T-helper 2 cell treated with Interferon-gamma antibody and Interleukin-4, amounts not matched to agents 100 ng/mL and 5 ng/mL, for 36 hours (primary cell): ENCODE measurements around the gene RASSF6. TPM values are rescaled to one million over a fixed set of nuclear protein-coding genes. Genes with fewer than 3 reads are reported as not detected.
"Not testable (repeated sequence)": the region's sequence is repeated elsewhere in the genome, so short reads cannot be mapped to it uniquely, and the experiment has no call there.

Experiments
- intact Hi-C: fragments of 100-400 bp; cut with micrococcal nuclease; formaldehyde crosslinking; loops from one replicate; pipeline ENCODE4 v1.15.1; 2023
- total RNA-seq: library from RNA; stranded (reverse); gene quantifications from 2 replicates; pipeline ENCODE4 v1.2.3, GENCODE V29; 2022

Gene RASSF6, protein sequence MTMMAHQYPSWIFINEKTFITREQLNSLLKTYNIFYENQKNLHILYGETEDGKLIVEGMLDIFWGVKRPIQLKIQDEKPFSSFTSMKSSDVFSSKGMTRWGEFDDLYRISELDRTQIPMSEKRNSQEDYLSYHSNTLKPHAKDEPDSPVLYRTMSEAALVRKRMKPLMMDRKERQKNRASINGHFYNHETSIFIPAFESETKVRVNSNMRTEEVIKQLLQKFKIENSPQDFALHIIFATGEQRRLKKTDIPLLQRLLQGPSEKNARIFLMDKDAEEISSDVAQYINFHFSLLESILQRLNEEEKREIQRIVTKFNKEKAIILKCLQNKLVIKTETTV
- not detected in 2 replicates for total RNA-seq

DNA sequence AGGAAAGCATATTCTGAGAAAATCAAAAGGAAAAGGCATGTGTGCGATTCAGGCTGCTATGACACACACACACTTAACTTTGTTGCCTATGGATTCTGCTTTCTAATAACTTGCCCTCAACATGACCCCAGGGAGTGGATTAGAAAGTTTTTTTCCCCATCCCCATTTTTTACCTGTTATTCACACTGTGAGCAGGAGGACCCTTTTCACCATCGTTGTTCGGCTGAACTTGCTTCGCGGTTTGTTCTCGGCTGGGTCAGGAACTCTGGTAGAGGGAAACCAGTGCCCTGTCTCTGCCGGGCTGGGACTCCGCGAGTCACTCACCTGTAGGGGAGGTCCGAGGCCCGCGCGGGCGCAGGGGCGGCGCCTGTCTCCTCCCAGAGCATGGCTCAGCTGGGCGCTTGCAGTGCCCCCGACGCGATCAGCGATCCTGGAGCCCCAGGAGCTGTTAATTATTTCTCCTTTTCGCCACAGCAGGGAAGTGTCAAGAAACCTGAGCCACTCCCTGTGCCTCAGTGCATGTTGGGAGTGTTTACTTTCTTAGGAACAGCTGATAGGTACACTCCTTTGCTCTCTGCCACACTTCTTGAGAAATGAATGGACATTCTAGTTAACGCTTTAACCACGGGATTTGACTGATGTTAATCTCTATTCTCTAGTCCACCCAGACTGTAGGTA lies at the start of gene RASSF6:
Gene RASSF6, minus strand, starts transcription at position 322 of the 678 bp plus-strand sequence. CDS start 8,641 bp downstream, outside the sequence.
- intact Hi-C loops, result no loop called here

DNA sequence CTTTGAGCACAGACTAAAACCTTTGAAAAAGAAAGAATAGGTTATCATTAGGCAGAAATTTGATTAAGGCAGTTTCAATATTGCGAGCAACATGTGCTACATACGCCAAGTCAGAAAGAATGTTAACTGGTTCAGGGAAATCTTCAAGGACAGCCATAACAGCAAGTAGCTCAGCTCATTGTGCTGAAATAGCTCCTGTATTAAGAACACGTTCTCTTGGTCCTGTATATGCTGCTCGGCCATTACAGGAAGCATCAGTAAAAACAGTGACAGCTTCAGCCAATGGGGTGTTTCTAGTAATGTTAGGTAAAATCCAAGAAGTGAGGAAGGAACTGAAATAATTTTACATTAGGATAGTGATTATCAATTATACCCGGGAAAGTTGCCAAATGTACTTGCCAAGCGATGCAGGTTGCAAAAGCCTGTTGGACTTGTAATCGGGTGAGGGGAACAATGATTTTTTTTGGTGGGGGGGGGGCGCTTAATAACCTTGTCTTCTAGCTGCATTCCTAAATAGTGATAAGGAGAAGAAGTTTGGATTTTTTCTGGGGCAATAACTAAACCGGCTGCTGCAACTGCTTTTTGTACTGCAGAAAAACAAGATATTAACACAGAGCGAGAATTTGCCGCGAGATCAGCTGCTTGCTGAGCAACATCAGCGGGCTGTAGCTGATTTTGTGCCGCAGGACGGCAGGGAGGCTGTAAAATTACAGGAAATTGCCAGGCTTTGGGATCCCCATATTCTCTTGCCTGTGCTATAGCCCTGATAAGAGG lies 49.4 kb upstream of the RASSF6 start:
- intact Hi-C loops, result no loop called here

DNA sequence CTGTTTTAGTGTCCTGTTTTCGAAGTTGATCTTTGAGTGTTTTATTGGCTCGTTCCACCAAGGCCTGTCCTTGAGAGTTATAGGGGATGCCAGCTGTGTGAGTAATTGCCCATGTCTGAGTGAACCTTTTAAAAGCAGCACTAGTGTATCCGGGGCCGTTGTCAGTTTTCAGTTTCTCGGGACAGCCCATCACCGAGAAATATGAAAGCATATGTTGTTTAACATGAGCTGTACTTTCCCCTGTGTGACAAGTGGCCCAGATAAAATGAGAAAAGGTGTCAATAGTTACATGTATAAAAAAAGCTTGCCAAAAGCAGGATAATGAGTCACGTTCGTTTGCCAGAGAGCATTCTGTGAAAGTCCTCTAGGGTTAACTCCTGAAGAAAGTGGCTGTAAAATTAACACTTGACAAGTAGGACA lies 48.6 kb upstream of the RASSF6 start:
- intact Hi-C loops, result no loop called here

DNA sequence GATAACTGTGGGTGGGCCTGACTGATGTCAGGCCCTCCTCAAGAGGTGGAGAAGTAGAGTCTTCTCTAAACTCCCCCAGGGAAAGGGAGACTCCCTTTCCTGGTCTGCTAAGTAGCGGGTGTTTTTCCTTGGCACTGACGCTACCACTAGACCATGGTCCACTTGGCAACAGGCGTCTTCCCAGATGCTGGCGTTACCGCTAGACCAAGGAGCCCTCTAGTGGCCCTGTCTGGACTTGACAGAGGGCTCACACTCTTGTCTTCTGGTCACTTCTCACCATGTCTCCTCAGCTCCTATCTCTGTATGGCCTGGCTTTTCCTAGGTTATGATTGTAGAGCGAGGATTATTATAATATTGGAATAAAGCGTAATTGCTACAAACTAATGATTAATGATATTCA lies 45.7 kb upstream of the RASSF6 start:
- intact Hi-C loops, result not testable (repeated sequence)

DNA sequence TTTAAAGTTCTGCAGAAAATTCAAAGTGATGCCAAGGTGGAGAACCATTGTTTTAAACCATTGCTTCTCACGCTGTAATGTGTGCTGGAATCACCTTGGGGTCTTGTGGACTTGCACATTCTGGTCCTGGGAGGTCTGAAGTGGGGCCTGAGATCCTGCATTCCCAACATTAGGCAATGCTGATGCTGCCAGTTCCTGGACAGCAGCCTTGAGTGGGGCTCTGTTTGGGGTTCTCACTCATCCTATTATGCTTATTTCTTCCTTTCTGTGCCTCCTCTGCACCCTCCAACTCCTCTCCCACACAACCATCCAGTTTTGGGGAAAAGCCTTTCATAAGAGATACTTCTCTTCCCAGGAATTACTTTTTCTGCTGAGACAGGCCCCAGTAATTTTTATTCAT lies 44.2 kb upstream of the RASSF6 start:
- intact Hi-C loops, result loop anchor here (5.0 kb wide), 1 partner anchor 198 kb away; no protein-coding TSS in a partner anchor

DNA sequence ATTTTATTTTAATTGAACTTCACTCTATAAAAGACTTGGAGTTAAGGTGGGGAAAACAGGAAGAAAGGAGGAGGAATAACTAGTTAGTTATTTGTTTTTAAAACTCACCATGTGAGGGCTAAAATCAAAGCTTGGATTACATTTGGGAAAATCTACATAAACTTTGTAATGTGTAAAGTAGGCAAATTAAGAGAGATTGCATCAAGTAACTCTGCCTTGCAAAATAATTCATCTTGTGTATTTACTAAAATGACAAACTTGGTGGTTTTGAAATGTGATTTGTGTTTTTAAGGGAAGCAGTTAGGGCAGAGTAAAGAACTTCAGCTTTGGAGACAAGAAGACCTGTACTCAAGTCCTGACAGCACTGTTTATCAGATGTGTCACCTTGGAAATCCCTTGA lies 43.3 kb upstream of the RASSF6 start:
- intact Hi-C loops, result loop anchor here (1.0 to 5.0 kb wide), 2 partner anchors 199 to 471 kb away; no protein-coding TSS in a partner anchor

DNA sequence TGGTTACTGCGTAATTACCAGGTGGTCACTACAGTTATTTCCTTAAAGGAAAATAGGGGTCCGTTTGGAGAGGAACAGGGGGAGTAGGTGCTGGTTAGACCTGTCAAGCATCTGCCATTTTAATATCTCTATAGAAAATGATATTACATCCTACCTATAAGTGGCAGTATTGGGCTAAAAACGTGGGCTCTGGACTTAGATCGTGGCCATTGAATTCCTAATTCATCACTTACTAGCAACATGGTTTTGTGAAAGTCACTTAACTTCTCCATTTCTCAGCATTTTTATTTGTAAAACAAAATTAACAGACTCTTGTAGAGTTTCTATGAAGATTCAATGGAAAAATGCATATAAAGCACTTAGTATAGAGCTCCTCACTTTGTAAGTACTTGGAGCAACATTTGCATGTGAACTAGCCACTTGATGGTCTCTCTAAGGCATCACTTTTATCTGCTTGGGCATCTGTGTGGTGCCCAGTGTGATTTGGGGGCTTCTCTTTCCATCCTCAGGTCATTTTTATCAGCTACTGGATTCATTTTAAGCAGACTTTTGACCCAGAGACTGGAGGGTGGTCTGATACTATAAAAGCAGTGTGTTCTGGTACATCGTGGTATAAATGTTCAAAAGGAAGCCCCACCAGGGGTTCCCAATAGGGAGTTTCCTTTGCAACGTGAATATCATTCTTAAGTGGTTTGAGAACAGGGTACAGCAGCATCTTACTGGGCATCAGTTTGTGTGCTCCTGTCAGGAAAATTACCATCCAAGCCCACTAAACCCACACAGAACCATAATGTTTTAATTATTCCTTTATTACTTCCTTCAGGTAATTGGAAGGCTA lies 42.7 kb upstream of the RASSF6 start:
- intact Hi-C loops, result loop anchor here (1.0 to 5.0 kb wide), 2 partner anchors 199 to 471 kb away; no protein-coding TSS in a partner anchor

DNA sequence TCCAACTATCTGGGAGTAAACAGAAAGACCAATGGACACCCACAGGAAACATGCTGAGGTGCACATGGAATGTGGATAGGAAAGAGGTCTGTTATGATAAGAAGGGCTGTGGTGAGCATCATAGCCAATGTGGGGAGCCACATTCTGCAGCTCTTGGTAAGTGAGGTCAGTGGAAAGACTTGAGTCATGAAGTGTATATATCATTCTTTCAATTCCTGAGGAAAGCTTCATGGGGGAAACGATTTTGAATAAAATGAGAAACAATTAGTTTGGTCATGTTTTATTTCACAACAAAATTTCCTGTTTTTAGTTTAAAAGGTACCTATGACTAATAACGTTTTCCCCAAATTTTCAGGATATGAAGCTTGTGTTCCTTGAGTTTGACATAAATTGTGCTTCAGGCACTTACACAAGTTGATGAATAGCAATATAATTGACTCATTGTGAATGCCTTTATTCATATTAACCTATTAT lies 41.4 kb upstream of the RASSF6 start:
- intact Hi-C loops, result loop anchor here (5.0 kb wide), 1 partner anchor 201 kb away; no protein-coding TSS in a partner anchor

DNA sequence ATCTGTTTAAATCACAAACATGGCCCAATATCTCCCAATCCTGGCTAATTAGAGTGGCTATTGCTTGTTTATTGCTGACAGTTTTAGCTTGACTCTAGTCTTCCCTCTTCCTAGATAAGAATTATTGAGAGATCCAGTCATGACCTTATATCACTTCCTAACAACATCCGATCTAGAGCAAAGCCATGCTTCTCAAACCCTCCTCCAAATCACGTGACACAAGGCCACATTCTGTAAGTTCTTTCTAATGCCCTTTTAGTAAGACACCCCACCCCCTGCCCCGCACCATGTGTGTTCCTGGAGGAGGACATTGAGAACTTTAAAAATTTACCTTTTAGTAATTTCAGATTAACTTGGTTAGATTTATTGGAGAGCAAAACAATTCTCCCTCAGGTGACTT lies 40.6 kb upstream of the RASSF6 start:
- intact Hi-C loops, result loop anchor here (5.0 kb wide), 1 partner anchor 201 kb away; no protein-coding TSS in a partner anchor

DNA sequence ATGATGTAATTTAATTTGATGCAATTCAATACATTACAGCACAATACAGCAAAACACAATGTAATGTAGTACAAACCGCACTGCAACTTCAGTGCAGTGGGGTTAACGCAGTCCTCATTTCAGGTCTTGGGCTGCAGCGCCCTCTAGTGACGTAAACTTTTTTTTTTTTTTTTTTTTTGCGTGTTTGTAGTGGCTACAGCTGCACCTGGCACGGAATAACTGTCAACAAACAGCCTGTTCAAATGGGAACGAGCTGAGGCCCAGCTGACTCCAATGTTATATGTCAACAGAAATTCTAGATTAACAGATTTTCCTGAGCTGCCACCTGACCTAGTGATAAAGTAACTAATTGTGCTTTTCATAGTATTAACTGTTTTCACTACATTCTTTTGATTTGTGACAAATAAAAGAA lies 33.5 kb upstream of the RASSF6 start:
- intact Hi-C loops, result loop anchor here (1.0 to 10.0 kb wide), 4 partner anchors 60 to 396 kb away; partner anchors contain the start of gene ANKRD17

DNA sequence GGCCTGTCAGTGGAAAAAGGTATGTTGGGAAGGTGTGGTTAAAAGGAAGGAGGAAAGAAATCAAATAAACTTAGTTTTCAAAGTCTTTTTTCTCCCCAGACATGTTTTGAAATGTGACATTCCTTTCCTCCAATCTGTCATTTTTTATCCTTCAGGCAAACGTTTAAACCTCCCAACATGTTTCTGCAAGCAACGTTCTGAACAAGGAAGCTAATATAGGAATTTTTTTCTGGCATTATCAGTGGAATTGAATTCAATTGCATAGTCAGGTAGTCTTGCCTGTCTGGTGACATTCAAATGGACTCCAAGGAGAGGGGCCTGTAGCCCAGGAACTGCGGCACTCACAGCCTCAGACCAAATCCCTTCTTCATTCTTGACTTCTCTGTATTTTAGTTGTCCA lies 30.0 kb upstream of the RASSF6 start:
- intact Hi-C loops, result loop anchor here (5.0 to 10.0 kb wide), 2 partner anchors 205 to 393 kb away; partner anchors contain the start of gene ANKRD17

DNA sequence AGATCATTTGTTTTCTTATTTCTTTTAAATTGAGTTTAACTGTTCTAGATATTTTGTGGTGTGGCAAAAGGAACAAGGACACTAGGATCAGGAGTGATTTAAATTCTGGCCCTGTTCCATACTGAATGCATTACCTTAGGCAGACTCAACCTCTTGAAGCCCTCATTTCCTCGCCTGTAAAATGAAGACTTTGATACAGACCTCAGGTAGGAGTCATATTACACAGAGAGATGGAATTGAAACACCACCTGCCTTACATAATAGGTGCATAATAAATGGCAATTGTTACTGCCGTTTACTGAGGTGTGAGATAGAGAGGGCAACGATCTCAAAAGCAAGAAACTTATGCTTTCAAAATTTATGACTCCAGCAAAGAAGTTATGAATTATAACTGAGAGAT lies 28.2 kb upstream of the RASSF6 start:
- intact Hi-C loops, result no loop called here

DNA sequence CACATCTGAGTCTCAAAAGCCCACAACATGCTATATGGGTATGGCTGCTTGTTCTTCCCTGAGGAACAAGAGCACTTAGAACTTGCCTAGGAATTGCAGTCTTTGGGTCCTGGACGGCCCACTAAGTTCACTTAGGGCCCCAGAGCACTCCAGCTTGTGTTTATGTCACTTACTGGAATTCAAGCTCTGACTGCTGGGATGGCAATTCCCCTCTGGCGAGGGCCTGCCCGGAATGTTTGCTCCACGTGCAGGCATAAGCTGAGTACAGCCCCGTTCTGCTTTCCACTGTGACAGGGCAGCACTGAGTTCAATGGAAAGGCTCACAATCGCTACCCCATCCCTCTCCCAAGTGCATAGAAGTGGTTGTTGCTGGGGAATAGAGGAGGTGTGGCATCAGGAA lies 25.9 kb upstream of the RASSF6 start:
- intact Hi-C loops, result no loop called here

DNA sequence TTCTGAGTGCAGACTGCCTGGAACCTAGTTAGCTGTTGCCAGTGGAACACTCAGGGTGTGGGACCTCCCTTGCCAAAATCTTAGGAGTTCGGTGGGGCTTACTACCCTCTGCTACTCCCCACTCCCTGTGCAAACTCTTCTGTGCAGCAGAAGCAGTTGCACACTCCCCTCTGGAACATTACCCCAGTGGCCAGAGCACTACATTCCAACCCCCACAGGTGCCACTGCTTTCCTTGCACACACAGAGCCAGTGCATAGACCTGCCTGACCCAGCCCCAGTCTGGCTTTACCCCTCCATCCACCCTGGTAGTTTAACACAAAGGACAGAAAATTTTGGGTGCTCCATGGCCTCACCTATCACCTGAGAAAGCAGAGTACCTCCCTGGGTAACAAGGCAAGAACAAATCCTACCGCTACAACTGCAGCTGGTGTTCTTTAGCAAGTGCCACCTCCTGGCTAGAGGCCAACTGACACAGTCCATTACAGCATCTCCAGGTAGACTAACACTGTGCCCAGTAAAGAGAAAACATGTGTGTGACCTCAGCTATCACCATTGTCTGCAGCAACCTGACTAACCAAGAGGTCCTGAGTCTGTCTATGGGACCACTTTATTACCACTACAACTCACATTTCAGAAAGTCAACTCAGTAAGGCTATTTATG lies 11.5 kb upstream of the RASSF6 start:
- intact Hi-C loops, result no loop called here

DNA sequence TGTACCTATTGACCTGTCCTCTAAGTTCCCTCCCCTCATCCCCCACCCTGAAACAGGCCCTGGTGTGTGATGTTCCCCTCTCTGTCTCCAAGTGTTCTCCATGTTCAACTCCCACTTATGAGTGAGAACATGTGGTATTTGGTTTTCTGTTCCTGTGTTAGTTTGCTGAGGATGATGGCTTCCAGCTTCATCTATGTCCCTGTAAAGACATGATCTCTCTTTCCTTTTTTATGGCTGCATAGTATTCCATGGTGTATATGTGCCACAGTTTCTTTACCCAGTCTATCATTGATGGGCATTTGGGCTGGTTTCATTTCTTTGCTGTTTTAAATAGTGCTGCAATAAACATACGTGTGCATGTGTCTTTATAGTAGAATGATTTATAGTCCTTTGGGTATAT lies 8.6 kb upstream of the RASSF6 start:
- intact Hi-C loops, result not testable (repeated sequence)

DNA sequence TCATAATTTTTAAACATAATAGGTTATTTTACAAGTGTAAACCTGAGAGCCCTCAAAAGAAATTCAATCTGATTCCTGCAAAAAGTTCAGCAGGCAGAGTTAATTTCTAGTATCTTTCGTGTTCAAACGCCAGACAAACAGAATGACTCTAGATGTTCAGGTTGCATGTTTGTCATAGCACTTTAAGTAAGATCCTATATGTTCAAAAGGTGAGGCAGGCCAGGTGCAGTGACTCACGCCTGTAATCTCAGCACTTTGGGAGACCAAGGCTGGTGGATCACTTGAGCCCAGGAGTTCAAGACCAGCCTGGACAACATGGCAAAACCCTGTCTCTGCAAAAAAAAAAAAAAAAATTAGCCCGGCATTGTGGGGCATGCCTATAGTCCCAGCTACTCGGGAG lies 1.1 kb upstream of the RASSF6 start:
- intact Hi-C loops, result no loop called here

DNA sequence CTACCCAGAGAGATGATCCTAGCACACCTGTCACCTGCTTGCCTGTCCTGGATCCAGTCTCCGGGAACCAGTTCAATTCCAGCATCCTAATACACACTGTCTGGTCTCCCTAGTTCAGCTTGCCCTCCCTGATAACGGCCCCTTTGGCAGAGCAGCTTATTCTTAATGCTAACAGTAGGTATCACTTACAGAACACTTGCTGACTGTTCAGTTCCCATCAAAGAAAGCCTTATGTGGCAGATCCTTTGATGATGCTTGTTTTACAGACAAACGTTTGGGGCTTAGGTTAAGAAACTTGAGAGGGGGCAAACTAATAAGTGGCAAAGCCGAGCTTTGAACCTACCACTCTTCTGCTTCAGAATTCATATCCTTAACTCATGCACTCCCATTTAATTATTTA lies 890 bp downstream of the RASSF6 start:
- intact Hi-C loops, result no loop called here

DNA sequence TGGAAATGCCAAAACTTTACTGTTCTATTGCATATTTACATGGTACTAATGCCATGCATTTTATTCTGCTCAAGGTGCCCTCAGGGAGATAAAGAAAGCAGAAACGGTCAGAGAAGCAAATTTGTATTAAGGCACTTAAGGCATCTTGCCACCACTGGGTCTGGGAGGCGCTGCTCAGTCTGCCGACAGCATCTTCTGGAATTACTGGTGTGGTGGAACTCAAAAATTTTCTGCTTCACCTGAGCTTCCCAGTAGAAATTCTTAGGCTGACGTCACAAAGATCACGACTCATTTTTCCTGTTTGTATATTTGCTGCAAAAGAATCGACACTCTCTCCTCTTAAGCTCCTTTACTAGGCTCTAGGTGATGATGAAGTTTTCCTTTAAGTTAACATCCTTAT lies 3.0 kb downstream of the RASSF6 start:
- intact Hi-C loops, result no loop called here

DNA sequence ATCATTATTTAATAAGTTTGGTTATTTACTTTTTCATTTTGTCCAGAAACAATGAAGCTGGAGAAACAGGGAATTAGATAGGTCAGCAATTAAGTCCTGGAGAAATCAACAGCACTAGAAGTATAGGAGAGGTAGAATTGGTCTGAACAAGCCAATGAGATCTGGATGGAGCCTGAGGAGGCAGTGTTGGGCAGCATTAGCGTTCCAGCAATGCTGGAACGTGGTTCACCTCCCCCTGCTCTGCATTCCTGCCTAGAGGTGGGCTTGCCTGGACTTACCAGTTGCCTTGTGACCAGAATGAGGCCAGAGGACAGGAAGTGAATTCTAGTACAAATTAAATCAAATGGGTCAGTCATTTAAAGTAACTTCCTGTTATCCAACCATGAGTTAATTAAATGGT lies 4.6 kb downstream of the RASSF6 start:
- intact Hi-C loops, result no loop called here

DNA sequence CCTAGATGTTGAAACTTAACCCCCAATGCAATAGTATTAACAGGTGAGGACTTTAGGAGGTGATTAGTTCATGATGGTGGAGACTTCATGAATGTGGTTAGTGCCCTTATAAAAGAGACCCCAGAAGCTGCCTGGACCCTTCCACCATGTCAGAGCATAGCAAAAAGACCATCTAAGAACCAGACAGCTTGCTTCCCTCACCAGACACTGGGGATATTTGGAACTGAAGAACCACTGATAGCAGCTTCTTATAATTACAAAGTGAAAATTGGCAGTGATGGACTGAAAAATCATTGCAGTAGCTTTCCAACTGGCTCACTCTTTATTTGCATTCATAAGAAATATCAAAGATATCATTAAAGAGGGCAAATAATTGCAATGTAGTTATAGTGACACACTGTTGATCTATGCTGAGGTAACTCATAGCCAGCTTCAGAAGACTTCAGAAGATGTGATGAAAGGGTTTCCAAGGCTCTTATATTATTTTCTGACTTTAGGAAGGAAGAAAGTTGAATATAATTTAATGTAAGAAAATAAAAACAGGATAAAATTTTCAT lies 5.8 kb downstream of the RASSF6 start:
- intact Hi-C loops, result no loop called here
